Mammary epithelial cell (primary cell): ENCODE measurements around the gene NHERF2.

Experiments
- EZH2 ChIP-seq: IDR thresholded peaks from 2 replicates; pipeline ENCODE4 v1.6.1; 2012; ENCODE audit warnings: low read length, inconsistent platforms, borderline replicate concordance
- TF ChIP-seq, protein P1 (sequence below), 2 donors: IDR thresholded peaks in 1 of 2; conservative IDR thresholded peaks in 1 of 2; 2 replicates each; pipeline ENCODE4 v1.5.1; 2011 to 2012; ENCODE audit warnings: inconsistent platforms in 2 of 2, low read length in 2 of 2, mild to moderate bottlenecking in 2 of 2, control low read depth in 1 of 2, low read depth in 1 of 2; ENCODE audit not compliant: insufficient read depth in 1 of 2; ENCODE audit errors: extremely low read depth in 1 of 2

DNA sequence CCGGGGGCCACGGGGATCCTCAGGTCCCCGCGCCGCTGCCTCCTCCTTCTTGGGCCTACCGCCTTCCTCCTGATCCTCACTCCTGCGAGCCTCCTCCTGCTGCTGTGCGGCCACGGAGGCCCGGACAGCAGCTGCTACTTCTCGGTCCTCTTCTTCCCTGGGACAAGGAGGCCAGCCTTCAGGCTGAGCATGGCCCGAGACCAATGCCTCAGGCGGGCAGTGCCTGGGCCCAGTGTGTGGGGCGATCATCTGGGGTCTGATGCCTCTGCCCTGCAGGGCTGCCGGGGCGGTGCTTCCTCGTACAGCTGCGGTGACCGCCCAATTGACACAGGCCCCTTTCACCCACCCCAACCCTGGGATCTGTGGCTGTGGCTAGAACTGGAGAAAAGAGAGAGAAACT is 25.7 kb upstream of the NHERF2 start:
- TF ChIP-seq EZH2: no peak
- TF ChIP-seq, protein P1, sequence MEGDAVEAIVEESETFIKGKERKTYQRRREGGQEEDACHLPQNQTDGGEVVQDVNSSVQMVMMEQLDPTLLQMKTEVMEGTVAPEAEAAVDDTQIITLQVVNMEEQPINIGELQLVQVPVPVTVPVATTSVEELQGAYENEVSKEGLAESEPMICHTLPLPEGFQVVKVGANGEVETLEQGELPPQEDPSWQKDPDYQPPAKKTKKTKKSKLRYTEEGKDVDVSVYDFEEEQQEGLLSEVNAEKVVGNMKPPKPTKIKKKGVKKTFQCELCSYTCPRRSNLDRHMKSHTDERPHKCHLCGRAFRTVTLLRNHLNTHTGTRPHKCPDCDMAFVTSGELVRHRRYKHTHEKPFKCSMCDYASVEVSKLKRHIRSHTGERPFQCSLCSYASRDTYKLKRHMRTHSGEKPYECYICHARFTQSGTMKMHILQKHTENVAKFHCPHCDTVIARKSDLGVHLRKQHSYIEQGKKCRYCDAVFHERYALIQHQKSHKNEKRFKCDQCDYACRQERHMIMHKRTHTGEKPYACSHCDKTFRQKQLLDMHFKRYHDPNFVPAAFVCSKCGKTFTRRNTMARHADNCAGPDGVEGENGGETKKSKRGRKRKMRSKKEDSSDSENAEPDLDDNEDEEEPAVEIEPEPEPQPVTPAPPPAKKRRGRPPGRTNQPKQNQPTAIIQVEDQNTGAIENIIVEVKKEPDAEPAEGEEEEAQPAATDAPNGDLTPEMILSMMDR (conservative IDR thresholded peaks at IDR 0.05 in 1 of 2, IDR thresholded peaks at IDR 0.05 in 1 of 2; ENCODE audit: extremely low read depth in 1 of 2, insufficient read depth in 1 of 2, low read depth in 1 of 2, low read length in 2 of 2): no peak
